AG04450 (cell line): ENCODE data around the gene KCNJ12. TPM values are rescaled to one million over a fixed set of nuclear protein-coding genes. Genes with fewer than 3 reads are reported as not detected.

Experiments
- CTCF ChIA-PET: fragments of 300-600, 350-600 bp; formaldehyde crosslinking; extraction: SDS; loops from one replicate; lab custom pipeline; 2022; ENCODE audit warnings: antibody characterized with exemption, inconsistent platforms; lab: Charles Lee
- POLR2A ChIA-PET: fragments of 350-600 bp; formaldehyde crosslinking; extraction: SDS; loops from one replicate; lab custom pipeline; 2021; ENCODE audit warnings: antibody characterized with exemption, inconsistent platforms; lab: Yijun Ruan, JAX
- DNase-seq: peaks from one replicate; pipeline ENCODE4 v3.0.0-alpha.2; 2011; ENCODE audit warnings: low read depth, low spot score
- H3K27ac ChIP-seq: one replicate; pipeline ENCODE4 v1.5.1; 2012; ENCODE audit warnings: low read depth, low read length, control low read depth
- H3K27me3 ChIP-seq: one replicate; pipeline ENCODE4 v1.6.0; 2012; ENCODE audit warnings: low read length; ENCODE audit not compliant: control insufficient read depth, insufficient read depth
- H3K4me3 ChIP-seq: 2 replicates; pipeline ENCODE4 v1.5.1; 2011; ENCODE audit warnings: mild to moderate bottlenecking, low read depth, low read length, control low read depth
- H3K9me3 ChIP-seq: 2 replicates; pipeline ENCODE4 v1.5.1; 2012; ENCODE audit warnings: low read length; ENCODE audit not compliant: control insufficient read depth, insufficient read depth
- polyA plus RNA-seq: library from polyadenylated mRNA; depleted of rRNA; stranded (reverse); fragments of >200 nt; gene quantifications from 2 replicates; pipeline ENCODE4 v1.2.3, GENCODE V29; 2011
- TF ChIP-seq, protein P1 (sequence below): IDR thresholded peaks from 2 replicates; pipeline ENCODE4 v1.5.1; 2011; ENCODE audit warnings: low read depth, low read length, control low read depth, inconsistent platforms

The KCNJ12 gene
- polyA plus RNA-seq, 1 experiment = 0.02 TPM

GRCh38 chr17:21368545-21369246, 7.5 kb upstream of the KCNJ12 start:
- Histone ChIP-seq H3K27me3 (peaks cover 40% of the 10 kb centered on the region), H3K27ac (no peak overlapping the region), H3K4me3 (no peak overlapping the region), H3K9me3 (no peaks in the 10 kb centered on the region; the same call in 1 of the 2 replicates)
- no peak for DNase-seq
- ChIA-PET CTCF (no interaction called here), POLR2A (no interaction called here)
- TF ChIP-seq, protein P1, sequence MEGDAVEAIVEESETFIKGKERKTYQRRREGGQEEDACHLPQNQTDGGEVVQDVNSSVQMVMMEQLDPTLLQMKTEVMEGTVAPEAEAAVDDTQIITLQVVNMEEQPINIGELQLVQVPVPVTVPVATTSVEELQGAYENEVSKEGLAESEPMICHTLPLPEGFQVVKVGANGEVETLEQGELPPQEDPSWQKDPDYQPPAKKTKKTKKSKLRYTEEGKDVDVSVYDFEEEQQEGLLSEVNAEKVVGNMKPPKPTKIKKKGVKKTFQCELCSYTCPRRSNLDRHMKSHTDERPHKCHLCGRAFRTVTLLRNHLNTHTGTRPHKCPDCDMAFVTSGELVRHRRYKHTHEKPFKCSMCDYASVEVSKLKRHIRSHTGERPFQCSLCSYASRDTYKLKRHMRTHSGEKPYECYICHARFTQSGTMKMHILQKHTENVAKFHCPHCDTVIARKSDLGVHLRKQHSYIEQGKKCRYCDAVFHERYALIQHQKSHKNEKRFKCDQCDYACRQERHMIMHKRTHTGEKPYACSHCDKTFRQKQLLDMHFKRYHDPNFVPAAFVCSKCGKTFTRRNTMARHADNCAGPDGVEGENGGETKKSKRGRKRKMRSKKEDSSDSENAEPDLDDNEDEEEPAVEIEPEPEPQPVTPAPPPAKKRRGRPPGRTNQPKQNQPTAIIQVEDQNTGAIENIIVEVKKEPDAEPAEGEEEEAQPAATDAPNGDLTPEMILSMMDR = no peak

- TF ChIP-seq, protein P1 = no peak
- Histone ChIP-seq H3K27ac (no peak overlapping the region), H3K27me3 (peaks cover 41% of the 10 kb centered on the region), H3K4me3 (no peak overlapping the region), H3K9me3 (no peaks in the 10 kb centered on the region; the same call in 1 of the 2 replicates)
- CTCF ChIA-PET = no interaction called here
- POLR2A ChIA-PET = no interaction called here
- no peak for DNase-seq
These were observed 6.8 kb upstream of the KCNJ12 start for GRCh38 chr17:21369395-21369794.

DNA sequence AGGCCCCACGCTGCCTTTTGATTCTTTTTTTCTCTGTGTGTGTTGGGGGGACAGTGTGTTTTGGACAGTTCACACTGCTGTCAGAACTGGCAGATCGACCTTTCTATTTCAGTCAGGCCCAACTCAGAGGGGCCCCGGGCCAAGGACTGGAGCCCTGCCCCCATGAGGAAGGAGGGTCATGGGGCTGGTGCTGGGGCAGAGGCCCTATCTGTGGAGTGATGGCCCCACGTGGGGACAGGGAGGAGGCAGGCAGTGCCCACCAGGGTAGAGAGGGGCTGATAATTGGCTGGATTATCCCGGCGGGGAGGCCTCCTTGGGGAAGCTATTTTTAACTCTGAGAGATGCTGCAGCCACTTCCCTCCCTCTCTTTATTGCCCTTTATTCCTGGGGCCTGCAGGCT, 5.7 kb upstream of the KCNJ12 start:
- H3K27me3 ChIP-seq = peaks cover 50% of the 10 kb centered on the region
- no peak for DNase-seq
- TF ChIP-seq, protein P1 = no peak
- ChIA-PET CTCF (no interaction called here), POLR2A (no interaction called here)
- H3K27ac ChIP-seq = no peak overlapping the region
- no peaks in the 10 kb centered on the region; the same call in 1 of the 2 replicates for H3K9me3 ChIP-seq
- H3K4me3 ChIP-seq = no peak overlapping the region

- Histone ChIP-seq H3K4me3 (no peak overlapping the region), H3K27me3 (peaks cover 46% of the 10 kb centered on the region), H3K27ac (no peak overlapping the region), H3K9me3 (no peaks in the 10 kb centered on the region; the same call in 1 of the 2 replicates)
- TF ChIP-seq, protein P1 = no peak
- DNase-seq = no peak
- POLR2A ChIA-PET = no interaction called here
- CTCF ChIA-PET = no interaction called here
These were observed 4.6 kb upstream of the KCNJ12 start for GRCh38 chr17:21371511-21372081.

- Histone ChIP-seq H3K27ac (no peak overlapping the region), H3K4me3 (no peak overlapping the region), H3K9me3 (no peaks in the 10 kb centered on the region; the same call in 1 of the 2 replicates), H3K27me3 (peaks cover 47% of the 10 kb centered on the region)
- POLR2A ChIA-PET = no interaction called here
- DNase-seq = no peak
- CTCF ChIA-PET = interaction anchor here (1.0 kb wide), 2 partner anchors 85 to 93 kb away, joined by 3 read pairs; no protein-coding TSS in a partner anchor
- TF ChIP-seq, protein P1 = no peak
These were observed 3.8 kb upstream of the KCNJ12 start for GRCh38 chr17:21372256-21372954.
